ENCODE data around the gene LINC00305.

The LINC00305 gene

GRCh38 chr18:64116571-64117175, 32.2 kb downstream of the LINC00305 start:
- in situ Hi-C loops (cut with HindIII; ENCODE audit: low sequenced_read_pairs): no loop called here

- in situ Hi-C loops (cut with HindIII; ENCODE audit: low sequenced_read_pairs): no loop called here
Measured at GRCh38 chr18:64115881-64116280, 33.0 kb downstream of the LINC00305 start.

GRCh38 chr18:64111950-64112349, 36.9 kb downstream of the LINC00305 start:
- in situ Hi-C loops (cut with HindIII; ENCODE audit: low sequenced_read_pairs): no loop called here

GRCh38 chr18:64110692-64111480, 38.0 kb downstream of the LINC00305 start:
- in situ Hi-C loops (cut with HindIII; ENCODE audit: low sequenced_read_pairs): no loop called here

GRCh38 chr18:64103986-64104385, 44.9 kb downstream of the LINC00305 start:
- in situ Hi-C loops (cut with HindIII; ENCODE audit: low sequenced_read_pairs): no loop called here

GRCh38 chr18:64100116-64100922, 48.6 kb downstream of the LINC00305 start:
- in situ Hi-C loops (cut with HindIII; ENCODE audit: low sequenced_read_pairs): no loop called here

GRCh38 chr18:64099244-64099643, 49.6 kb downstream of the LINC00305 start:
- in situ Hi-C loops (cut with HindIII; ENCODE audit: low sequenced_read_pairs): no loop called here

GRCh38 chr18:64097497-64097896, 51.4 kb downstream of the LINC00305 start:
- in situ Hi-C loops (cut with HindIII; ENCODE audit: low sequenced_read_pairs): no loop called here

- in situ Hi-C loops (cut with HindIII; ENCODE audit: low sequenced_read_pairs): no loop called here
Measured at GRCh38 chr18:64095056-64095455, 53.8 kb downstream of the LINC00305 start.

GRCh38 chr18:64094210-64094609, 54.7 kb downstream of the LINC00305 start:
- in situ Hi-C loops (cut with HindIII; ENCODE audit: low sequenced_read_pairs): no loop called here

- in situ Hi-C loops (cut with HindIII; ENCODE audit: low sequenced_read_pairs): no loop called here
Measured at GRCh38 chr18:64091526-64091925, 57.4 kb downstream of the LINC00305 start.

- in situ Hi-C loops (cut with HindIII; ENCODE audit: low sequenced_read_pairs): no loop called here
Measured at GRCh38 chr18:64090876-64091275, 58.0 kb downstream of the LINC00305 start.

GRCh38 chr18:64083916-64084315, 65.0 kb downstream of the LINC00305 start:
- in situ Hi-C loops (cut with HindIII; ENCODE audit: low sequenced_read_pairs): no loop called here

GRCh38 chr18:64082513-64082912, 66.4 kb downstream of the LINC00305 start:
- in situ Hi-C loops (cut with HindIII; ENCODE audit: low sequenced_read_pairs): no loop called here

- in situ Hi-C loops (cut with HindIII; ENCODE audit: low sequenced_read_pairs): no loop called here
Measured at GRCh38 chr18:64082054-64082453, 66.8 kb downstream of the LINC00305 start.

GRCh38 chr18:64073971-64074370, 74.9 kb downstream of the LINC00305 start:
- in situ Hi-C loops (cut with HindIII; ENCODE audit: low sequenced_read_pairs): no loop called here

GRCh38 chr18:64055019-64055418, 93.9 kb downstream of the LINC00305 start:
- in situ Hi-C loops (cut with HindIII; ENCODE audit: low sequenced_read_pairs): no loop called here

GRCh38 chr18:64053246-64053645, 95.6 kb downstream of the LINC00305 start:
- in situ Hi-C loops (cut with HindIII; ENCODE audit: low sequenced_read_pairs): no loop called here

GRCh38 chr18:64052772-64053171, 96.1 kb downstream of the LINC00305 start:
- in situ Hi-C loops (cut with HindIII; ENCODE audit: low sequenced_read_pairs): no loop called here

GRCh38 chr18:64044616-64045015, 104.3 kb downstream of the LINC00305 start:
- in situ Hi-C loops (cut with HindIII; ENCODE audit: low sequenced_read_pairs): no loop called here

- in situ Hi-C loops (cut with HindIII; ENCODE audit: low sequenced_read_pairs): no loop called here
Measured at GRCh38 chr18:64042728-64043358, 106.0 kb downstream of the LINC00305 start.
